Left ventricle myocardium superior (tissue), 1 donor: ENCODE results near the gene WDR88. TPM values are rescaled to one million over a fixed set of nuclear protein-coding genes. Genes with fewer than 3 reads are reported as not detected.

Experiments used
- ATAC-seq: fragments of 200-7000 bp; cut with Tn5 transposase; one replicate; pipeline ENCODE4 v1.9.1; 2020; ENCODE audit warnings: mild to moderate bottlenecking, moderate library complexity
- DNase-seq: peaks from one replicate; pipeline ENCODE4 v3.0.0-alpha.2; 2020
- intact Hi-C: fragments of 100-400 bp; cut with micrococcal nuclease; formaldehyde crosslinking; loops from one replicate; pipeline ENCODE4 v1.11.0; 2022
- long read RNA-seq: library from polyadenylated mRNA; unstranded; transcript quantifications from one replicate; pipeline ENCODE4 v2.0.0, GENCODE V29; 2021
- total RNA-seq: library from RNA; stranded (reverse); fragmentation: NEBNext Ultra II Directional; extraction: Animal tissue kit (Norgen Biotek cat#: 25700); gene quantifications from one replicate; pipeline ENCODE4 v1.2.1, GENCODE V29; 2021
- donor health status: DM: no; HTN: yes; CAD: no; lungs with severe emphysema.

The WDR88 gene
- not detected for total RNA-seq
- long read RNA-seq, result 0 reads

- intact Hi-C loops, result no loop called here
- ATAC-seq (no peak), DNase-seq (no peak)
Observed at GRCh38 chr19:33132021-33132420, at the start of gene WDR88. Gene WDR88, plus strand, starts transcription at chr19:33132114. Its CDS starts 56 bp downstream, at chr19:33132170.

- intact Hi-C loops, result no loop called here
- DNase-seq, result no peak
- no peak for ATAC-seq
Observed at GRCh38 chr19:33085570-33086128, 46.3 kb upstream of the WDR88 start.

DNA sequence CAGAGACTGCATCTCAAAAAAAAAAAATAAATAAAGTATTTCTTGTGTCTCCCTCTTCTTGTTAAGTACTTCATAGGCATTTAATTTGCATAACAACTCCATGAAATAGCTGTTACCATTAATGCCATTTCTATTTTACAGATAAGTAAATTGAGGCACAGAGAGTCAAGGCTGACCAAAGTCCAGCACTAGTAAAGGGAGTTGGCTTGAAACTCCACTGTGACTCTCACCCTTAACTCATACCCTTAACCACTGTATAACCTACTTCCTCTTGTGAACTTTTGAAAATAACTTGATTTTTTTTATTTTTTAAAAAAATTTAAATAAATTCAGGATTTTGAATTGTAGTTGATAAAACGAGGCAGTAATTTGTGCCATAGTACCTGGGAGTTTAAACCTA is 45.0 kb upstream of the WDR88 start:
- DNase-seq (no peak), ATAC-seq (no peak)
- intact Hi-C loops, result no loop called here

DNA sequence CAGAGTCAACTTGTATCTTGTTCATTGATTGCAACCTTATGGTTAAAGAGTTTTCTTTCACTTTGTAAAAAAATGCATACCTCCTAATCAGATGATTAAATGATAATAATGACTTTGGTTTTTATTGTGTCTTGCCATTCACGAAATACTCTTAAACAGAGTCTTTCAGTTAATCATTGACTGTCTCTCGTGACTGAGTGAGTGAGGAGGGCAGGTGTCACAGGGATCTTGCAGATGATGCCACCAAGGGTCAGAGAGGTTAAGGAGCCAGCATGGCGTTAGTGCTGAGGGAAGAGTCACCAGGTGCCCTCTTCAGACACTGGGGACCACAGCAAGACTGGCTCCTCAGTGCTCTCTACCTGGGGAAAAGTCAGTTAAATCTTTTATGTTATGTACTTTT is 42.9 kb upstream of the WDR88 start:
- intact Hi-C loops, result no loop called here
- ATAC-seq (no peak), DNase-seq (no peak)

- intact Hi-C loops, result no loop called here
- ATAC-seq, result no peak
- no peak for DNase-seq
Observed at GRCh38 chr19:33090179-33090578, 41.7 kb upstream of the WDR88 start.

GRCh38 chr19:33093420-33094210 is 38.3 kb upstream of the WDR88 start:
- no peak for DNase-seq
- intact Hi-C loops, result no loop called here
- no peak for ATAC-seq

DNA sequence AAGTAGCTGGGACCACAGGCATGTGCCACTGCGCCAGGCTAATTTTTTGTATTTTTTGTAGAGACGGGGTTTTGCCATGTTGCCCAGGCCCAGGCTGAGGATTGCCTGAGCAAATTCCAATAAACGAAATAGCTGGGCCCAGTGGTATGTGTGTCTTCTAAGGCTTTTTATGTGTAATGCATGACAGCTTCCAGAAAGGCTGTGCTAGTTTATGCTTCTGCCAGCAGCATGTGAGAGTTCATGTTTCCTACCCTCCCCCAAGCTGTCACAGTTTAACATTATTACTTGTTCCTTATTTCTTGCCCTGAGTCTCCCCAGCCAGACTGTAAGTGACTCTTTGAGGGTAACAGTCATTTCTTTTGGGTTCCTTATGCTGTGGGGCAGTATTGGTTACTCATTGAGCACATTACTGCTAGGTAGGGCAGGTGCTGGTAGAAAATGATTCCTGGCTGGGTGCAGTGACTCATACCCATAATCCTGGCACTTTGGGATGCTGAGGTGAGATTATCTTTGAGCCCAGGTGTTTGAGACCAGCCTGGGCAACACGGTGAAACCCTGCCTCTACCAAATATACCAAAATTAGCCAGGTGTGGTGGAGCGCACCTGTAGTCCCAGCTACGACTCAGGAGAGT is 37.4 kb upstream of the WDR88 start:
- no peak for DNase-seq
- no peak for ATAC-seq
- intact Hi-C loops, result no loop called here

DNA sequence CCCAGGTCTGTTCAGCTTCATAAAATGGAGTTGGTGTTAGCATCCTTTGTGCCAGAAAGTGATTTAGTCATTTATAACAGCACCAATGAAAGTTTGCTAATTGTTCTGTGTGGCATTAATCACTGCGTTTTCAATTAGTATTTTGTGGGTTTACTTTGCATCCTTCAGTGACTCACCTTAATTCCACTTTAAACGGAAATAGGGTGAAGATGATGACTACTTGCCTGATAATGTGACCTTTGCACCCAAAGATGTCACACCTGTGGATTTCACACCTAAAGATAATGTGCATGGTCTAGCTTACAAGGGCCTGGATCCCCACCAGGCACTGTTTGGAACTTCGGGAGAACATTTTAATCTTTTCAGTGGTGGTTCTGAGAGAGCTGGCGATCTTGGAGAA is 35.9 kb upstream of the WDR88 start:
- no peak for ATAC-seq
- no peak for DNase-seq
- intact Hi-C loops, result no loop called here

DNA sequence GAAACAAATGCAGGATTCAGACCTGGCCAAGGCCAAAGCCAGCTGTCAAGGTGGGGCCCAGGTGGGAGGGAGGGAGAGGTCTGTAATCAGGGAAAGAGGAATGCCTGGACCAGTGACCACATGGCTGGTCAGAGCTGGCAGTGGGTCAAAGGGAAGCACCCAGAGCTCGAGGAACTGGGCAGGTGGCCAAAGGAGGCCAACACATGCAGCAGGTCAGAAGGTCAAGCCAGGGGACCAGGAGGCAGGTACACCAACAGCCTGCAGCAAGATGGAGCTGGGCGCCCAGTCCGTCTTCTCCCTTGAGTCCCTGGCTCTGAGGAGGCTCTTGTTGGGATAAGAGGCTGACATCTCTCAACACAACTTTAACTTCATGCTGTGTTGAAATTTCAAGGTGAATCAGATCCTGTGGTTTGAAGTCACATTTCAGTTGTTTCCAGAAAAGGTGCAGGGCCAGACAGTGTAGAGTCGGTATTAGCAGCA is 33.8 kb upstream of the WDR88 start:
- ATAC-seq (no peak), DNase-seq (no peak)
- intact Hi-C loops, result no loop called here

DNA sequence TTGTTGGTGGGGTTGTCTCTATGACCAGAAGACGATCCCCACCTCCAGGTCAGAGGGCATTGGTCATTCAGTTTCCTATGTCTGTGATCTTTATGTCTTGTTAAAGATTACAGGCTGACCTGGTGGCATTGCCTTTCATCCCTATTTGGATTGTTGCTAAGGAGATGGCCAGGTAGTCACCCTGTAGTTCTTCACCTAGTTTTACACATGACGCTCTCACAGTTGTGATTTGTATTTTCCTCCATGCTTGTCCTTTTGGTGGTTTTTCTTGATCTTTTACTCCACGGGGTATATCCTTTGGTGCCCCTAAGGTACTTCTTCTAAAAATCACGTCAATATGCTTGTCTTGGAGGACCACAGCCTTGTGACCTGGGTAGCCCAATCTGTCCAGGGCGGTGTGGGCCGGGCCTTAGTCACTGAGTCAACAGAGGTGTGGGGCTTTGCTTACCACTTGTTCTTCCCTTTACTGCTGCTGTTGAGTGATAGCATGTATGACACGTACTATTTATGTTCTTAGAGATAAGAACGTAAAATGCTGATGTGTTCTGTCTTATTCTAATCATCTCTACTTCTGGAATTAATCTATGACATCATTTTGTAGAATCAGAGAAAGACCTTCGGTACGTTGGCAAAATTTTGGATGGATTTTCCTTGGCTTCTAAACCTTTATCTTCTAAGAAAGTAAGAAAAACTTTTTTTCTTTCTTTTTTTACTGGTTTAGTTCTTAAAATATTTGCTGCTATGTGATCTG is 30.8 kb upstream of the WDR88 start:
- intact Hi-C loops, result no loop called here
- no peak for DNase-seq
- no peak for ATAC-seq

DNA sequence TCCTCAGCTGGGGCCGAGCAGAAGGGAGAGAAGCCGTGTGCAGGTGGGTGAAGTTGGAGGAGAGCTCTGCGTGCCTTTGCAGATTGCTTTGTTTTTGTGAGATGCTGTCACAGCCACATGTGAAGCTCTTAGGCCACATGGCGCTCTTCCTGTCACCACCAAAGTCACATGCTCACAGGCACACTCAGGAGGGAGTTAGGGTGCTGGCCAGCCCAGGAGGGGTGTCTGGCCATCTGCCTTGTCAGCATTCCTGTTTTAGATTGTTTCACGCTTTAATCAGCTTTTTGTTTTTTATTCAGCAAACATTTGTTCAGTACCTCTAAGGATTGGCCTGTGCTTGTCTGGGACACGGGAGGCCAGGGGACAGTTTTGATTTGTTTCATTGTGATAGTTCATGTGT is 29.0 kb upstream of the WDR88 start:
- DNase-seq, result no peak
- intact Hi-C loops, result no loop called here
- no peak for ATAC-seq

GRCh38 chr19:33108161-33108560 is 23.8 kb upstream of the WDR88 start:
- ATAC-seq (no peak), DNase-seq (no peak)
- intact Hi-C loops, result no loop called here

GRCh38 chr19:33110137-33110910 is 21.6 kb upstream of the WDR88 start:
- no peak for DNase-seq
- no peak for ATAC-seq
- intact Hi-C loops, result no loop called here

DNA sequence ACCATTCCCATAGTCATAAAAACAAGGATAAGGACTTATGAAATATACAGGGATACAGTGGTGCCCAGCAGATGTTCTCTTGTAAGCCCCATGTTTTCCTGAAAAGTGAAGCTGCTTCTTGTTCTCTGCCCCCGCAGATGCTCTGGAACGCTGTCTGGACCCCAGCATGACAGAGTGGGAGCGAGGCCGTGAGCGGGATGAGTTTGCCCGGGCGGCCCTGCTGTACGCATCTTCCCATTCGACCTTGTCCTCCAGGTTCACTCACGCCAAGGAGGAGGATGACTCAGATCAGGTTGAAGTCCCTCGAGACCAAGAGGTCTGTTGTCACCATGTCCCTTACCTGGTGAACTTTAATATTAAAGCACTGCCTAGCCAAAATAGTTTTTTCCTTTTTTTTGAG is 20.3 kb upstream of the WDR88 start:
- intact Hi-C loops, result no loop called here
- no peak for ATAC-seq
- no peak for DNase-seq

DNA sequence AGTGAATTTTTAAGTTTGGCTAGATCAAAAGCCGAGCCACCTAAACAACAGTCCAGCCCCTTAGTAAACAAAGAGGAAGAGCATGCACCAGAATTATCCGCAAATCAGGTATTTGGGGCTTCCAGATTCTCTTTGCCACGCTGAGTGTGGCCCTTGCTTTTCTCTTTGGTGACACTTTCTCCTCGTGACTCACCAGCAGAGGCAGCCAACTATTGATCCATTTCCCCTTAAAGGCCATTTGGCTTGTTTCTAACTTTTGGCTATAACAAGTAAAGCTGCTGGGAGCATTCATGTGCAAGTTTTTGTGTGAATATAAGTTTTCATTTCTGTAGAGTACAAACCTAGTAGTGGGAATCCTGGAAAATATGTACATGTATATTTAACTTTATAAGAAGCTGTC is 17.6 kb upstream of the WDR88 start:
- ATAC-seq, result no peak
- DNase-seq, result no peak
- intact Hi-C loops, result no loop called here

GRCh38 chr19:33117501-33117900 is 14.4 kb upstream of the WDR88 start:
- no peak for DNase-seq
- intact Hi-C loops, result no loop called here
- no peak for ATAC-seq

GRCh38 chr19:33118643-33119042 is 13.3 kb upstream of the WDR88 start:
- ATAC-seq, result no peak
- DNase-seq, result no peak
- intact Hi-C loops, result no loop called here

GRCh38 chr19:33124207-33125098 is 7.5 kb upstream of the WDR88 start:
- intact Hi-C loops, result no loop called here
- DNase-seq (no peak), ATAC-seq (no peak)
